Keratinocyte (primary cell): ENCODE data around the gene CCRL2. TPM values are rescaled to one million over a fixed set of nuclear protein-coding genes. Genes with fewer than 3 reads are reported as not detected.

Source experiments
- DNase-seq: peaks from one replicate; pipeline ENCODE4 v3.0.0-alpha.2; 2011; ENCODE audit warnings: low read depth, missing footprints, low spot score
- FAIRE-seq: peaks from 2 replicates; lab custom pipeline; 2011; peaks lifted over from hg19 to GRCh38; lab: Jason Lieb, UNC
- H2AFZ ChIP-seq: 2 replicates; pipeline ENCODE4 v1.6.0; 2012; ENCODE audit warnings: low read length, control low read depth, inconsistent platforms; ENCODE audit not compliant: control insufficient read depth
- H3K27ac ChIP-seq: 2 replicates; pipeline ENCODE4 v1.5.1; 2011; ENCODE audit warnings: low read length; ENCODE audit not compliant: control insufficient read depth, insufficient read depth
- H3K27me3 ChIP-seq: 3 replicates; pipeline ENCODE4 v1.6.0; 2011; ENCODE audit warnings: low read length; ENCODE audit not compliant: control insufficient read depth, insufficient read depth; ENCODE audit errors: extremely low read depth
- H3K36me3 ChIP-seq, 2 experiments: 2 replicates in 1 of 2; 3 replicates in 1 of 2; pipeline ENCODE4 v1.5.1; 2011; ENCODE audit warnings: low read length in 2 of 2, mild to moderate bottlenecking in 1 of 2; ENCODE audit not compliant: control insufficient read depth in 2 of 2, insufficient read depth in 2 of 2; ENCODE audit errors: extremely low read depth in 1 of 2
- H3K4me1 ChIP-seq: 3 replicates; pipeline ENCODE4 v1.5.1; 2011; ENCODE audit warnings: low read length; ENCODE audit not compliant: control insufficient read depth, insufficient read depth; ENCODE audit errors: extremely low read depth
- H3K4me2 ChIP-seq: 3 replicates; pipeline ENCODE4 v1.6.0; 2011; ENCODE audit warnings: low read depth, low read length; ENCODE audit not compliant: control insufficient read depth, insufficient read depth; ENCODE audit errors: extremely low read depth
- H3K4me3 ChIP-seq, 3 experiments: fragments of 200-600 bp in 1 of 3; sonication (generic) in 1 of 3; 2 replicates in 2 of 3; 3 replicates in 1 of 3; pipeline ENCODE4 v1.5.1; 2011 to 2016; ENCODE audit warnings: low read length in 3 of 3, mild to moderate bottlenecking in 3 of 3, control low read depth in 2 of 3, inconsistent platforms in 1 of 3, low read depth in 1 of 3, mixed read lengths in 1 of 3, mixed run types in 1 of 3, moderate library complexity in 1 of 3; ENCODE audit not compliant: control insufficient read depth in 2 of 3, insufficient read depth in 2 of 3; ENCODE audit errors: extremely low read depth in 1 of 3
- H3K79me2 ChIP-seq: 2 replicates; pipeline ENCODE4 v1.6.0; 2012; ENCODE audit warnings: low read length; ENCODE audit not compliant: control insufficient read depth, insufficient read depth
- H3K9ac ChIP-seq: 3 replicates; pipeline ENCODE4 v1.6.0; 2011; ENCODE audit warnings: low read length; ENCODE audit not compliant: control insufficient read depth, insufficient read depth; ENCODE audit errors: extremely low read depth
- H3K9me1 ChIP-seq: 3 replicates; pipeline ENCODE4 v1.6.0; 2011; ENCODE audit warnings: low read length; ENCODE audit not compliant: control insufficient read depth, insufficient read depth; ENCODE audit errors: extremely low read depth
- H3K9me3 ChIP-seq: 2 replicates; pipeline ENCODE4 v1.5.1; 2012; ENCODE audit warnings: low read depth, low read length; ENCODE audit not compliant: control insufficient read depth
- H4K20me1 ChIP-seq: 3 replicates; pipeline ENCODE4 v1.6.0; 2011; ENCODE audit warnings: low read length; ENCODE audit not compliant: control insufficient read depth, insufficient read depth; ENCODE audit errors: extremely low read depth
- EZH2 ChIP-seq: IDR thresholded peaks from one replicate; pipeline ENCODE4 v1.6.1; 2012; ENCODE audit warnings: inconsistent platforms, mild to moderate bottlenecking, low read length, moderate library complexity
- dilution Hi-C: fragments of 300-500 bp; cut with MboI; formaldehyde crosslinking; loops from one replicate; pipeline ENCODE4 v1.7.0; 2020; ENCODE audit warnings: low sequenced_read_pairs; ENCODE audit not compliant: extremely low pct_ligation_motif_present
- polyA plus RNA-seq, 5 experiments: library from polyadenylated mRNA; depleted of rRNA in 3 of 5; stranded (reverse) in 3 of 5; stranded (forward) in 1 of 5; unstranded in 1 of 5; fragments of >200 nt; gene quantifications; 1 replicate in 1 of 5; 2 replicates in 3 of 5; 3 replicates in 1 of 5; pipeline versions ENCODE4 v1.2.1 to v1.2.3, GENCODE V29; 2011 to 2012; ENCODE audit warnings: missing spikeins in 2 of 5, low read depth in 1 of 5, low replicate concordance in 1 of 5
- TF ChIP-seq, protein P1 (sequence below), 3 experiments: IDR thresholded peaks in 1 of 3; conservative IDR thresholded peaks in 1 of 3; optimal IDR thresholded peaks in 1 of 3; 2 replicates in 2 of 3; 3 replicates in 1 of 3; pipeline versions ENCODE3 to v1.5.1; 2011; ENCODE audit warnings: low read length in 3 of 3, mild to moderate bottlenecking in 3 of 3, moderate library complexity in 2 of 3, control low read depth in 1 of 3, inconsistent platforms in 1 of 3; ENCODE audit not compliant: insufficient read depth in 2 of 3; ENCODE audit errors: extremely low read depth in 1 of 3

Gene CCRL2
- polyA plus RNA-seq, 1 donor (not counting 4 experiments of a cell fraction or from before 2014, with no cell fraction given), result not detected

DNA sequence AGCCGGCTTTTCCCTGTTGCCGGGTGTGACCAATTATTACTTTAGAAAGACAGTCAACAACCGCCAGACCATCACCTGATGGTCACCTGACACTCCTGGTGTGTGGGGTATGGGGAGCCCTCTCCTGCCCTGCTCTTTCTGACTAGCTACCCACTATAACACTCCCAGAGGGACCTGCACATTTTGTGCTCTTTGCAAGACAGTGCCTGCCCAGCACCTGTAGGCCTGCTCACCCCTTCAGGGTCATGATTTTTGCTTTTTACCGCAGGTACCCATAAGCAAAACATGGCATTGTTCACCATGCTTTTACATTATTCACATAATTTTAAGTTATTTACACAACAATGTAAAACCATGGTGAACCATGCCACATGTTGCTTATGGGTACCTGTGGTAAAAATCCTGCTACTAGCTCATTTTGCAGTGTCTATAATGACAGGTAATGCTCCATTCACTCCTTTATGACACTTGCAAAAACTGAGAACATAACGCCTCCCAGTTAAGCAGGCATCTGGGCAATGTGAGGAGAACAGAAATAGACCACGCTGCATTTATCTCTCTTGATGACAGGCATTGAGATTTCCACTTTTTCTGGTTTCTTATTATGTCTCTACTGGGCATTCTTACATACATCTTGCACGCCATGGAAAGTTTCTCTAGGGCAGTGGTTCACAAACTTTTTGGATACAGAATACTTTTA lies 9.9 kb downstream of the CCRL2 start:
- Histone ChIP-seq H3K27ac (no peak overlapping the region), H3K4me3 (no peak overlapping the region), H4K20me1 (no peaks in the 10 kb centered on the region), H3K9ac (no peak overlapping the region), H3K27me3 (no peaks in the 10 kb centered on the region), H3K9me3 (no peaks in the 10 kb centered on the region), H3K9me1 (no peaks in the 10 kb centered on the region), H3K79me2 (no peaks in the 10 kb centered on the region), H2AFZ (no peak overlapping the region), H3K4me2 (no peak overlapping the region), H3K4me1 (no peaks in the 10 kb centered on the region), H3K36me3 (no peaks in the 10 kb centered on the region)
- FAIRE-seq (no peak), DNase-seq (no peak)
- dilution Hi-C loops, result no loop called here
- TF ChIP-seq, protein P1, sequence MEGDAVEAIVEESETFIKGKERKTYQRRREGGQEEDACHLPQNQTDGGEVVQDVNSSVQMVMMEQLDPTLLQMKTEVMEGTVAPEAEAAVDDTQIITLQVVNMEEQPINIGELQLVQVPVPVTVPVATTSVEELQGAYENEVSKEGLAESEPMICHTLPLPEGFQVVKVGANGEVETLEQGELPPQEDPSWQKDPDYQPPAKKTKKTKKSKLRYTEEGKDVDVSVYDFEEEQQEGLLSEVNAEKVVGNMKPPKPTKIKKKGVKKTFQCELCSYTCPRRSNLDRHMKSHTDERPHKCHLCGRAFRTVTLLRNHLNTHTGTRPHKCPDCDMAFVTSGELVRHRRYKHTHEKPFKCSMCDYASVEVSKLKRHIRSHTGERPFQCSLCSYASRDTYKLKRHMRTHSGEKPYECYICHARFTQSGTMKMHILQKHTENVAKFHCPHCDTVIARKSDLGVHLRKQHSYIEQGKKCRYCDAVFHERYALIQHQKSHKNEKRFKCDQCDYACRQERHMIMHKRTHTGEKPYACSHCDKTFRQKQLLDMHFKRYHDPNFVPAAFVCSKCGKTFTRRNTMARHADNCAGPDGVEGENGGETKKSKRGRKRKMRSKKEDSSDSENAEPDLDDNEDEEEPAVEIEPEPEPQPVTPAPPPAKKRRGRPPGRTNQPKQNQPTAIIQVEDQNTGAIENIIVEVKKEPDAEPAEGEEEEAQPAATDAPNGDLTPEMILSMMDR (optimal IDR thresholded peaks at IDR 0.05 in 1 of 3, IDR thresholded peaks at IDR 0.05 in 1 of 3, conservative IDR thresholded peaks at IDR 0.05 in 1 of 3; ENCODE audit: extremely low read depth in 1 of 3, insufficient read depth in 2 of 3, low read length in 3 of 3), result no peak
- TF ChIP-seq EZH2, result no peak

DNA sequence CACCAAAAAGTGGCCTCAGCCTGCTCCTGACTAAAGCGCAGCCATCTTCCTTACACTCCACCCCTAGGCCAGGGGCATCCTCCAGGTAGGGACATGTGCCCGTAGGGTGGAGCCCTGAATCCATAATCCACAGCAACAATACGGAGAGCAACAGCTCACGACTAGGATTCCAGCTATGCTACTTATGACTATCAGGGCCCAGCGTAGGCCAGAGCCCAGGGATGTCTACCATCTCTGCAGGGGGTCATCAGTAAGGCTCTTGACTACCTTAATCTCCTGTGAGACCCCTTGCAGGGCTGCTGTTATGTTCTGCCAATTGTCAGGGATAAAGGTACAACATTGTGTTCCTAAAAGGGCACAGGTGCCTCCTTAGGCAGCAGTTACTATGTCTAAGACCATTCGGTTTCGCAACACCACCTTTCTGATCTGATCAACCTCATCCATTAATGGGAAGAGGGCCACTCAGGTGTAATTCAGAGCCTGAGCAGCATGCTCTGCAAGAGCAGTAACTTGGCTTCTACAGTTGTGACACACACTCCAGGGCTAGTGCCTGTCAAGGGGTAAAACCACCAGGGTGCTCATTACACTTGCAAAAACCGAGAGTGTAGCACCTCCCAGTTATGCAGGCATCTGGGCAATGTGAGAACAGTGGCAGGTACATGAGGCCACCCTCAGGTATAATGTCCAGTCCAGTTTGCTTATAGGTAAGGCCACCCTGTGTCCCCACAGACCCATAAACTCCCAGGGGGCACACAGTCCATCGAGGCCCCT lies 11.0 kb downstream of the CCRL2 start:
- Histone ChIP-seq H3K4me2 (no peak overlapping the region), H4K20me1 (no peaks in the 10 kb centered on the region), H3K9me3 (no peaks in the 10 kb centered on the region), H3K4me1 (peaks cover 8% of the 10 kb centered on the region), H3K4me3 (no peak overlapping the region), H2AFZ (no peak overlapping the region), H3K9ac (no peak overlapping the region), H3K9me1 (no peaks in the 10 kb centered on the region), H3K27ac (no peak overlapping the region), H3K27me3 (no peaks in the 10 kb centered on the region), H3K36me3 (no peaks in the 10 kb centered on the region), H3K79me2 (no peaks in the 10 kb centered on the region)
- no peak for FAIRE-seq
- no peak for DNase-seq
- TF ChIP-seq, protein P1 (optimal IDR thresholded peaks at IDR 0.05 in 1 of 3, IDR thresholded peaks at IDR 0.05 in 1 of 3, conservative IDR thresholded peaks at IDR 0.05 in 1 of 3; ENCODE audit: extremely low read depth in 1 of 3, insufficient read depth in 2 of 3, low read length in 3 of 3), result no peak
- TF ChIP-seq EZH2, result no peak
- dilution Hi-C loops, result no loop called here
